HG02840 (cell line): Measurements from ENCODE around the gene PLEKHH1.
"Not testable (repeated sequence)": the region's sequence is repeated elsewhere in the genome, so short reads cannot be mapped to it uniquely, and the experiment has no call there.

Experiments
- ATAC-seq: cut with Tn5 transposase; IDR thresholded peaks from one replicate; pipeline ENCODE4 v1.9.1; 2021; ENCODE audit warnings: mild to moderate bottlenecking, moderate library complexity, moderate number of reproducible peaks; ENCODE audit not compliant: unreplicated experiment, low FRiP score

PLEKHH1 gene

DNA sequence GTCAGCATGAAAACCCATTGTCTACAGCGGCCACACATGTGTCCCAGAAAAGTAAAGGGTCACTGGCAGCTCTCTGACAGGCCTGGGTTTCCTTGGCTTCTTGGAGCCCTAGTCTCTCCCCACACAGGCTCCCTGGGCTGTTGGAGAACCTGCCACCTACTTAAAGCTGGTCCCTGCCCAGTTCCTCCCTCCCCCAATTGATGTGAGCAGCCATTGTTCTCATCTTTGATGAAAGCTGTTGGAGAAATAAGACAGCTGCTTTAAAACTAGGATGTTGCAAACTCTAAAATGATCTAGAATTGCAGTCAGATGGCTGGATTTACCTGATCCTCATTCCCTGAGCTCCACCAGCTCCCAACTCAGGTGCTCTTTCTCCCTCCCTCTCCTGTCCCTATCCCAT, 4.8 kb upstream of the PLEKHH1 start:
- ATAC-seq = no peak

- ATAC-seq = no peak
Observed at GRCh38 chr14:67529947-67530935, 2.8 kb upstream of the PLEKHH1 start.

DNA sequence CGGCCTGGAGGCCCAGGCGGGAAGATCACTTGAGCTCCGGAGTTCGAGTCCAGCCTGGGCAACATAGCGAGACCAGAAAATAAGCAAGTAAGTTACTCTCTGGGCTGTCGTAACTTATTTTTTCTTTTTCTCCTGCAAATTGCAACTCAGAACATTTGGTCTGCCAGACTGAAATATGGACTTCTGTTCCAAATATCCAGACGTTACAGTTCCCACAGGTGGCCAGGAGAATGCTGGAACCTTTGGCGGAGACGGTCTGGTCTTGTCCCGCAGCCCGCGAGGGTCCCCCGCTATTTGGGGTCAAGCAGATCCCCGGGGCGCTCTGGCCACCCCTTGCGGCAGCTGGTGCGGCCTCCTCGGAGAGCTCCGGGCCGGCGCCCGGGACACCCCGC, 488 bp upstream of the PLEKHH1 start:
- ATAC-seq = no peak

- ATAC-seq = no peak
Observed at GRCh38 chr14:67533754-67534085, 630 bp downstream of the PLEKHH1 start.

GRCh38 chr14:67536087-67536486, 3.0 kb downstream of the PLEKHH1 start:
- no peak for ATAC-seq

DNA sequence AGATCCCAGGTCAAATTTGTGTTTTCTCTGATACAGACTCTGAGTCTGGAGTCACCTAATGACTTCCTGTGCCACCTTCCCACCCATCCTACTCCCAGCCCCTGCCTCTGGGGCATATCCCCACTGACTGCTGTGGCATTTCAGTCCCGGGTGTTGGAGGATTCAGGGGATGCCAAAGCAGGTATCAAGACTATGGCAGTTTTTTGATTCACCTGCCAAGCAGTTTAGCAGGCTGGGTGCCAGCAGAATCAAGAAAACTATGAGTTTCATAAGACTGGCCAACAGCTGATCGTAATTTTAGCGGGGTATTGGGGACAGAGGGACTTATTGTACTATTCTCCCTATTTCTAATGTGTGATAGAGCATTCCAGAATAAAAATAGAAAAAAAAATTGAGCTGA, 4.6 kb downstream of the PLEKHH1 start:
- ATAC-seq = no peak

GRCh38 chr14:67538501-67538900, 5.4 kb downstream of the PLEKHH1 start:
- no peak for ATAC-seq

GRCh38 chr14:67539116-67539515, 6.0 kb downstream of the PLEKHH1 start:
- no peak for ATAC-seq

DNA sequence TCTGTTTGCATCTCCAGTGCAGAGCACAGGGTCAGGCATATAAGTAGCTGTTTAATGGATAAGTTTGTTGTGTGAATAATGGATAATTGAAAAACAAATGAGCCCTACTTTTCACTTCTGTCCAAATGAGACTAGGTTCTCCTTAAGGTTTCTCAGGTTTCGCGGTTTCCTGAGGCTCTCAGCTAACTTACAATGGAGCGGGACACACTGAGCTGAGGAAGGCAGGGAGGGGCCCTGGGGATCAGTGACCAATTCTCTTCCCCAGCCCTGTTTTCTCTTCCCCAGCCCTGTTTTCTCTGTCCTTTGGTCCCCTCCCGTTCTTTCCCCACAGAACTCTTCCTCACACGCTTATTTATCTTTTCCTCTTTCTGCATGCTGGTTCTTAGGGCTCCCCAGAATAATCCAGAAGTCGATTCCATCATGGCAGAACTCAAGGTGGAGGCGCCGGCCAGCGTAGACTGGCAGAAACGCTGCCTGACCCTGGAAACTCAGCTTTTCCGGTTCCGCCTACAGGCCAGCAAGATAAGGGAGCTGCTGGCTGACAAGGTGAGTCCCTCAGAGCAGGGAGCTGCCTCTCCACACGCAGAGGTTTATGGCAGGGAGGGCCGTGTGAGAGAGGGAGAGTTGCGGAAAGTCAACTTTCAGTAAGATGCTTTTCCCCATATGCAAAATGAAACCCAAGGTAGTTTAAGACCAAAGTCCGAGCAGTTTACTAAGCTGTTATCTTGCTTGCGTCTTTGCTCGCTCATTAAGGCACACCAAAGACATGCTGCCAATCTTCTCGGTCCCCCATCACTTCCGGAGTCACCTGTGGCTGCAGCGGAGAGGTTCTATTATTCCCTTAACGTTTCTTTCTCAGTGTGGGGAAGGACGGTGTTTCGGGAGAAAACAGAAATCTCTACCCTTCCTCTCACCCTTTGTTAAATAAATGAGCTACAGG, 8.6 kb downstream of the PLEKHH1 start:
- ATAC-seq = no peak

- not testable (repeated sequence) for ATAC-seq
Observed at GRCh38 chr14:67542620-67543019, 9.5 kb downstream of the PLEKHH1 start.

GRCh38 chr14:67544590-67544989, 11.5 kb downstream of the PLEKHH1 start:
- no peak for ATAC-seq

DNA sequence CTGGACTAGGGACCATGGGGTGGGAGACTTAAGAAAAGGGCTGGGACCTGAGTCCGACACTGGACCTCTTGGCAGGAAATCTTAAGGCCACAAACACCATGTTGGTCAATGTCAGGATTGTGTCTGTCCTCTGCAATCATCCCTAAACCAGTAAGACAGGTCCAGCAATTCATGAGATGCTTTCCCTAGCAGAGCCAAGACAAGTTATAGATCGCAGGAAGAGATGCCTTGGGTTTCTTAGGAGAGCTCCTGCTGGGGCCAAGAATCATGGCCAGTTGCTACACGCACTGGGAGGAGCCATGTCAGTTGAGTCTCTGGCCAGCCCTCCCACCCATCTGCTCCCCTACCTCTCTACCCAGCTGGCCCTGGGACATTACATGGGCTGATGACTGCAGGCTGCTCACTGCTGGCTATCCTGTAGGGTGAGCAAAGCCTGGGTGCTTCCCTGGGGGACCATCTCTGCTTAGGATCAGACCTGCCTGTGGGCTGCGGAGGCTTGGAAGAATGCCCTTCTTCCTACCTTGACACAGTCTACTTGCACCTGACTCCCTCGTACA, 14.2 kb downstream of the PLEKHH1 start:
- ATAC-seq = no peak

DNA sequence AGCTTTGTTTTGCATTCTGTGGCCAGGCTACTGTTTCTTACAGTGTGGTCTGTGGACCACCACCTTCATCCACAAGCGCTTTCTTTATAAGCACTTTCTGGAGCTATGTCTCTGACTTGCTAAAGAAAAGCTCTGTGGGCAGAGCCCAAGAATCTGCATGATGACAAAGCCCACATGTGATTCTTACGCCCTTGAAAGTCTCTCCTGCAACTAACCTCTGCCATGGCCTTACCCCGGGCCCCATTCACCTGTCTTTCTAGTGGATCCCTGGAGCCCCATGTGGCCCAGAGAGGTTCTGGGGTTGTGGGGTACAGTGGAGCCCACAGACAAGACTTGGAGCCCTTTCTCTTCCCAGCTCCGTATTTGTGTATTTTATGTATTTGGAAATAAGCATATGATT, 16.6 kb downstream of the PLEKHH1 start:
- ATAC-seq = no peak

GRCh38 chr14:67551123-67551522, 18.0 kb downstream of the PLEKHH1 start:
- no peak for ATAC-seq

- ATAC-seq = no peak
Observed at GRCh38 chr14:67551940-67552339, 18.9 kb downstream of the PLEKHH1 start.

GRCh38 chr14:67553547-67553946, 20.5 kb downstream of the PLEKHH1 start:
- ATAC-seq = no peak

- no peak for ATAC-seq
Observed at GRCh38 chr14:67554341-67554740, 21.3 kb downstream of the PLEKHH1 start.

- no peak for ATAC-seq
Observed at GRCh38 chr14:67555518-67556090, 22.5 kb downstream of the PLEKHH1 start.

GRCh38 chr14:67556671-67557070, 23.6 kb downstream of the PLEKHH1 start:
- no peak for ATAC-seq

DNA sequence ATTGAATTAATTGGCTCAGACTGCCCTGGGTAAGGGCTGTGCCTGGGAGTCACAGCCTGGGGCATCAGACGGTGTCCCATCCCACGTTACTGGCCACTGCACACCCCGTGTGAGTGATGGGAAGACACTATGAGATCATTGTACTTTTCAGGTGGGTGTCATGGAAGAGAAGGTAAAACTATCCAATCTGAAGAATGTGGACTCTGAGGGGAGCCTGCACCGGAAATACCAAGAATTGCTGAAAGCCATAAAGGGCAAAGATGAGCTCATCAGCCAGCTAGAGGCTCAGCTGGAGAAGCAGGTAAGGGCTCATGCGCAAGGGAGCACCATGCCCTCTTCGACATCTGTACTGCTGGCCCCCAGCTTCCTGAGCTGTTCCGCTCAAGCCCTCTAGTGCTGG, 24.0 kb downstream of the PLEKHH1 start:
- no peak for ATAC-seq

DNA sequence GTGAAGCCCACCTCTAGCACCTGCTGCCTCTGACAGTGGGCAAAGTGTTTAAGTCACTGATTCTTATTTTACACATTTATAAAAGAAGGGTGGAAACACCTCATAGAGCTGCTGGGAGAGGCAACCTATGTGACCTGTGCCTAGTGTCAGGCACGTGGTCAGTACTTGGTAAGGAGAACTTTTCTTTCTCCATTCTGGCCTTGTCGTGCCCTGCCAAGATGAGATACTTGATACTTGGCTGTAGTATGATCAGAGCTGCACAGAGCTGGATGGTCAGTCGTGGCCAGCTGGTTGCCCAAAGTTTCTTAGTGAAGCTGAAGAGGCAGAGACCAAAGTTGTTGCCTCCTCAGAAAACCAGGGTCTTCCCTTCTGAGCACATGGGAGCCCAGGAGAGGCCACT, 24.6 kb downstream of the PLEKHH1 start:
- ATAC-seq = no peak
